ENCODE measurements around the gene SUPT20HL2. TPM values are rescaled to one million over a fixed set of nuclear protein-coding genes. Genes with fewer than 3 reads are reported as not detected.

The SUPT20HL2 gene
- total RNA-seq, result 0.09 and 0.14 TPM in 2 replicates

DNA sequence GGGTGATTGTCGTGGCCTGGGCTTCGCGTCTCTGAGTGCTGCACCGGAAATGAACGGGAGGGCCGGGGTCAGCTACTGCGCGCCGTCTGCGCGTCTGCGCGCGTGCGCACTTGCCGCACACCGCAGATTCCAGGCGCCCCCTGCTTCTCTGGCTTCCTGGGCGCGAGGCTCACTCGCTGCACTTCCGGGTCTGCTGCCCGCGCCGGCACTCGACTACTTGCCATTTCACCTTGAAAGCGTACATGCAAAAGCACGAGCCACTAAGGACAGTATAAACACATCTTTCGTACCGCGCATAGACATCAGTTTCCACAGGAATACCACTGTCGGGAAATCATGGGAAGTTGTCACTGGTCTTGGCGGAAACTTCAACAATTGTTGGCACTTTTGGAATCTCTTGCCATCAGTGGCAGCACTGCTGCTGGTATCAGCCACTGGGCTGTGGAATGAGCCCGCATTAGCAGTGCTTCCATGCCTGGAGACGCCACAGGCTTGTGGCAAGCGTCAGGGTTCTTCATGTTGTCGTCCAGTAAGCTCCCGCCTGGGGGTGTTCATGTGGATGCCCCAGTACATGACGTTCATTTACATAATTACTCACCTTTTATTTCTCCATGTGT is at the start of gene SUPT20HL2:
Gene SUPT20HL2 (minus strand): TSS at position 51 of the 617 bp plus-strand sequence. CDS start 754 bp downstream, outside the sequence.

DNA sequence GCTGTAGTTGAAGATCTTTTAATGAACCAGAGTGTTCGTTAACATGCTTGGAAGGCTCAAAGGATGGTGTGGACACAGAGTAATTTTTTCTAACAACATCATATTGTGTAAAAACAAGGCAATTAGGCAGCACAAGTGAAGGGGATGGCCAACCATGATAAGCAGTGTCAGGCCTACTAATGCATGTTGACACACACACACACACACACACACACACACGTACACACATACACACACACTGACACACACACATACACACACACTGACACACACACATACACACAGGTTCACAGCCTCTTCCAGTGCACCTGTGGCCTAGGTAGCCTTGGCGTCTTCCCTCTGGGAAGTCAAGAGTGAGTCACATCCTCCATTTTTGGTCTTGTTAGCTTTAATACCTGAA is 46.4 kb upstream of the SUPT20HL2 start, which contains the start of gene SUPT20HL1:
Gene SUPT20HL1 (plus strand): TSS at position 368 of the 400 bp plus-strand sequence. CDS start 2,122 bp downstream, outside the sequence.

Other genes starting within 250 kb of the SUPT20HL2 start
- 52.5 and 60.6 TPM in 2 replicates for gene ZFX, start 164.3 kb downstream of the SUPT20HL2 start, total RNA-seq
- gene SUPT20HL1, start 46.6 kb upstream of the SUPT20HL2 start, total RNA-seq, result 0.14 and 0.28 TPM in 2 replicates
- gene PDK3, start 151.2 kb upstream of the SUPT20HL2 start, total RNA-seq, result 5.8 and 8.6 TPM in 2 replicates

All from smooth muscle cell of bladder (primary cell).